ENCODE measurements around the gene GRAP.
A peak's percentile ranks its signal among the peaks of the same experiment; 100 is the strongest.
"Not testable (repeated sequence)": the region's sequence is repeated elsewhere in the genome, so short reads cannot be mapped to it uniquely, and the experiment has no call there.

Gene GRAP

DNA sequence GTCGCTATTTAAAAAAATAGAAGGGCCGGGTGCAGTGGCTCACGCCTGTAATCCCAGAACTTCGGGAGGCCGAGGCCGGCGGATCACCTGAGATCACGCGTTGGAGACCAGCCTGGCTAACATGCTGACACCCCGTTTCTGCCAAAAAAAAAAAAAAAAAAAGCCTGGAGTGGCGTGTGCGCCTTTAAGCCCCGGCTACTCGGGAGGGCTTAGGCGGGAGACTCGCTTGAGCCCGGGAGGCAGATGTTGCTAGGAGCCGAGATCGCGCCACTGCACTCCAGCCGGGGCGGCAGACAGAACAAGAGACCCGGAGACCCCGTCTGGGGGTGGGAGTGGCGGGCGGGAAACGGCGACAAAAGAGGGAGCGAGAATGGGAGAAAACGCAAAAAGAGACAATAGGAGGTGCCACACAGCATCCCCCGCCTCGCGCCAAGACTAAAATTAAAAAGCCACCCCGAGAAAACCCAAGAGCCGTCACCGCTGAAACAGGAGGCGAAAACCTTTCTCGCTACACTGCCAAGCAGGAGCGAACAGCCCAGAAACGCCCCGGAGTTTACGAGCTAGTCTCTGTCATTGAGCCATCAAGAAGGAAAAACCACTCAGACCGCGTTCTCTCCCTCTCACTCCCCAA is 16.7 kb upstream of the GRAP start:
- peak; percentile 49 for TF ChIP-seq POLR2AphosphoS5 (IDR thresholded peaks at IDR 0.05; ENCODE audit: borderline replicate concordance, low read depth, low read length)
- H3K9ac ChIP-seq (ENCODE audit: insufficient read length); H3K27ac ChIP-seq; H3K9me3 ChIP-seq (ENCODE audit: low read depth, low read length); H3K36me3 ChIP-seq (ENCODE audit: insufficient read depth, low read length); DNase-seq (ENCODE audit: low read depth, low spot score); H3K4me3 ChIP-seq: not testable (repeated sequence)

DNA sequence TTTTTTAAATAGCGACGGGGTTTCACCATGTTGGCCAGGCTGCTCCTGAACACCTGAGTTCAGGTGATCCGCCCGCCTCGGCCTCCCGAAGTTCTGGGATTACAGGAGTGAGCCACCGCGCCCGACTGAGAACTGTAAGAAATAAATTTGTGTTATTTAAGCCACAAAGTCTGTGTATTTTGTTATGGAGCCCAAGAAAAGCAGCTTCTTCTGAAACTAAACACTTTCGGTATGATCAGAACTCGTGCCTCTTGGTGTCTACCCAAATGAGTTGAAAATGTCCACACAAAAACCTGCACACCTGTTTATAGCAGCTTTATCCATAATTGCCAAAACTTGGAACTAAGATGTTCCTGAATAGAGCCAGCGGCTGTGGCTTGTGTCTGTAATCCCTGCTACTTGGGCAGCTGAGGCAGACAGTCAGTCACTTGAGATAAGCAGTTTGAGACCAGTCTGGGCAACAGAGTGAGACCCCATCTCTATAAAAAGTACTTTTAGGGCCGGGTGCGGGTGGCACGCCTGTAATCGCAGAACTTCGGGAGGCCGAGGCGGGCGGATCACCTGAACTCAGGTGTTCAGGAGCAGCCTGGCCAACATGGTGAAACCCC is 16.1 kb upstream of the GRAP start:
- not testable (repeated sequence) for DNase-seq (ENCODE audit: low read depth, low spot score); H3K9me3 ChIP-seq (ENCODE audit: low read depth, low read length); H3K27ac ChIP-seq; H3K4me3 ChIP-seq; H3K9ac ChIP-seq (ENCODE audit: insufficient read length); H3K36me3 ChIP-seq (ENCODE audit: insufficient read depth, low read length)

GRCh38 chr17:19062009-19062717 is 15.4 kb upstream of the GRAP start:
- DNase-seq (ENCODE audit: low read depth, low spot score); H3K36me3 ChIP-seq (ENCODE audit: insufficient read depth, low read length); H3K9me3 ChIP-seq (ENCODE audit: low read depth, low read length); H3K4me3 ChIP-seq; H3K27ac ChIP-seq; H3K9ac ChIP-seq (ENCODE audit: insufficient read length): not testable (repeated sequence)

DNA sequence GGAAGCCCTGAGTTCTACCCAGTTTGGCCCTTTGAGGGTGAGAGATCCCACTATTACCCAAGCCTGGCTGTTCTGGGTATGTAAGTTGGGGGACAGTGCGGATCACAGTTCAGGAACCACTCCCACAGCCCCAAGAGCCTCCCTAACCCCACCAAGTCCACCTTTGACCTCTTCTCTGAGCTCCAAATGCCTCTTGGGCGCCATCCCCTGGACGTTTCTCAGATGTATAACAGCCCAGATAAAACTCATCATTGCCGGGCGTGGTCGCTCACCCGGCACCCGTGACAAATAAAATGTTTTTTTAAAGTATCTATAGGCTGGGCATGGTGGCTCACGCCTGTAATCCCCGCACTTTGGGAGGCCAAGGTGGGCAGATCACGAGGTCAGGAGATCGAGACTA is 8.7 kb upstream of the GRAP start:
- H3K9ac ChIP-seq (ENCODE audit: insufficient read length); H3K4me3 ChIP-seq; H3K9me3 ChIP-seq (ENCODE audit: low read depth, low read length); H3K27ac ChIP-seq; DNase-seq (ENCODE audit: low read depth, low spot score); H3K36me3 ChIP-seq (ENCODE audit: insufficient read depth, low read length): not testable (repeated sequence)

DNA sequence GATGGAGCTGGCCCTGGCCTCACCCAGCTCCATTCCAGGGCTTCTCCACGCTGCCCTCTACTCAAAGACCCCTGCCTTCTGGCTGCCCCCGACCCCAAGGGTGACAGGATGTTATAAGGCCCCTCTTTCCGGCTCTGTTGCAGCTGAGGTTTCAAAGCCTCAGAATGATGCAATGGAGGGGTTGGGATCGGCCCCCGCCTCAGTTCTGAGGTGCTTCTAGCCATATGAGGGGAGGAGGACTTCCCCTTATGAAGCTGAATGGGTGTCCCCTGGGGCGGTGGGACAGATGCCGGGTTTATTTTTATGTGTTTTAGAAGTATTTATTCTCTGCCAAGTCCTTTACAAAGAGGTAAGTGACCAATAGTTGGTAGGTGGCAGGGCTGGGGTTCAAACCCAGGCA is 2.1 kb upstream of the GRAP start:
- not testable (repeated sequence) for H3K27ac ChIP-seq; H3K9me3 ChIP-seq (ENCODE audit: low read depth, low read length); H3K9ac ChIP-seq (ENCODE audit: insufficient read length); DNase-seq (ENCODE audit: low read depth, low spot score); H3K36me3 ChIP-seq (ENCODE audit: insufficient read depth, low read length); H3K4me3 ChIP-seq

- DNase-seq (ENCODE audit: low read depth, low spot score); H3K4me3 ChIP-seq; H3K9me3 ChIP-seq (ENCODE audit: low read depth, low read length); H3K27ac ChIP-seq; H3K9ac ChIP-seq (ENCODE audit: insufficient read length); H3K36me3 ChIP-seq (ENCODE audit: insufficient read depth, low read length): not testable (repeated sequence)
Measured at GRCh38 chr17:19047510-19047909, 753 bp upstream of the GRAP start.

GRCh38 chr17:19044643-19045042 is 2.1 kb downstream of the GRAP start:
- H3K4me3 ChIP-seq; H3K9me3 ChIP-seq (ENCODE audit: low read depth, low read length); H3K36me3 ChIP-seq (ENCODE audit: insufficient read depth, low read length); H3K27ac ChIP-seq; DNase-seq (ENCODE audit: low read depth, low spot score); H3K9ac ChIP-seq (ENCODE audit: insufficient read length): not testable (repeated sequence)

- H3K27ac ChIP-seq; DNase-seq (ENCODE audit: low read depth, low spot score): not testable (repeated sequence)
Measured at GRCh38 chr17:19043032-19043431, 3.7 kb downstream of the GRAP start.

GRCh38 chr17:19042369-19042768 is 4.4 kb downstream of the GRAP start:
- not testable (repeated sequence) for H3K36me3 ChIP-seq (ENCODE audit: insufficient read depth, low read length); H3K27ac ChIP-seq; H3K4me3 ChIP-seq; DNase-seq (ENCODE audit: low read depth, low spot score); H3K9ac ChIP-seq (ENCODE audit: insufficient read length); H3K9me3 ChIP-seq (ENCODE audit: low read depth, low read length)

More at GRCh38 chr17:19043032-19043431, 3.7 kb downstream of the GRAP start:
- not testable (repeated sequence) for H3K9ac ChIP-seq (ENCODE audit: insufficient read length); H3K4me3 ChIP-seq; H3K36me3 ChIP-seq (ENCODE audit: insufficient read depth, low read length); H3K9me3 ChIP-seq (ENCODE audit: low read depth, low read length)

- H3K27ac ChIP-seq; H3K9ac ChIP-seq (ENCODE audit: insufficient read length); H3K36me3 ChIP-seq (ENCODE audit: insufficient read depth, low read length); H3K4me3 ChIP-seq; DNase-seq (ENCODE audit: low read depth, low spot score); H3K9me3 ChIP-seq (ENCODE audit: low read depth, low read length): not testable (repeated sequence)
Measured at GRCh38 chr17:19041871-19042270, 4.9 kb downstream of the GRAP start.

DNA sequence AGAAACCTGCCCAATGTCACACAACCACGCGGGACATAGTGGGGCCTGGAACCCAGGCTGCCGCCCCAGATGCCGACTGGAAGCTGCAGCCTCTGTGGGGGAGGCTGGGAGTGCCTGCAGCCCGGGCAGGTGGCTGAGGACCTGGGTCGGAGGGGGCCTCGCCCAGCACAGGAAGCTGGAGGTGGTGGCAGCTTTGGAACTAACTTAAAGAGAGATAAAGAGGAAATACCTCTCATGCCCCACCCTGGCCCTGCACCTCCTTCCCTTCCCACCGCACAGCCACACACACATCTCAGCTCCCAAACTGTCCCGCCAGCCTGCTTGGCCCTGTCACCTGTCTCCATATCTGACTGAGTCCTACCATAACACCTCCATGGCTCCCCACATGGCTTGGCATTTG is 6.4 kb downstream of the GRAP start:
- not testable (repeated sequence) for H3K9me3 ChIP-seq (ENCODE audit: low read depth, low read length); H3K4me3 ChIP-seq; DNase-seq (ENCODE audit: low read depth, low spot score); H3K27ac ChIP-seq; H3K36me3 ChIP-seq (ENCODE audit: insufficient read depth, low read length); H3K9ac ChIP-seq (ENCODE audit: insufficient read length)

GRCh38 chr17:19038730-19039129 is 8.0 kb downstream of the GRAP start:
- H3K36me3 ChIP-seq (ENCODE audit: insufficient read depth, low read length); H3K4me3 ChIP-seq; H3K27ac ChIP-seq; H3K9me3 ChIP-seq (ENCODE audit: low read depth, low read length); DNase-seq (ENCODE audit: low read depth, low spot score); H3K9ac ChIP-seq (ENCODE audit: insufficient read length): not testable (repeated sequence)

- not testable (repeated sequence) for H3K27ac ChIP-seq; DNase-seq (ENCODE audit: low read depth, low spot score); H3K4me3 ChIP-seq; H3K9ac ChIP-seq (ENCODE audit: insufficient read length); H3K9me3 ChIP-seq (ENCODE audit: low read depth, low read length); H3K36me3 ChIP-seq (ENCODE audit: insufficient read depth, low read length)
Measured at GRCh38 chr17:19038007-19038406, 8.8 kb downstream of the GRAP start.

DNA sequence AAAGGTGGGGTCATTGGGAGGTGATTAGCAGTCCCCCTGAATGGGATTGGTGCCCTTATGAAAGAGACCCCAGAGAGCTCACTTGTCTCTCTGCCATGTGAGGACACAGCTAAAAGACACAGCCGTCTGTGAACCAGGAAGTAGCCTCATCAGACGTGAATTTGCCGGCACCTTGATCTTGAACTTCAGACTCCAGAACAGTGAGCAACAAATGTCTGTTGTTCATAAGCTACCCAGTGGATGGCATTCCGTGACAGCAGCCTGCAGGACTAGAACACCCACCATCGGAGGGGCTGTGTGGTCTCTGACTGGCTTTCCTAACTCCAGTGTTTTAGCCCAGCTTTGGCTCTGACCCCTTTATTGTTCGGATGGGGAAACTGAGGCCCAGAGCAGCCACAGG is 9.2 kb downstream of the GRAP start:
- H3K27ac ChIP-seq; H3K9ac ChIP-seq (ENCODE audit: insufficient read length); H3K36me3 ChIP-seq (ENCODE audit: insufficient read depth, low read length); H3K4me3 ChIP-seq; DNase-seq (ENCODE audit: low read depth, low spot score); H3K9me3 ChIP-seq (ENCODE audit: low read depth, low read length): not testable (repeated sequence)

Measured in SK-N-MC (cell line).